Progenitor cell of endocrine pancreas (in vitro differentiated cells): Measurements from ENCODE around the gene PTPRT. TPM values are rescaled to one million over a fixed set of nuclear protein-coding genes. Genes with fewer than 3 reads are reported as not detected.

Experiments used
- DNase-seq: peaks from one replicate; pipeline ENCODE4 v3.0.0; 2021; ENCODE audit warnings: low spot score; ENCODE audit not compliant: unreplicated experiment
- H3K27ac Mint-ChIP-seq: 2 replicates; pipeline ENCODE4 v1.8.0; 2021; ENCODE audit warnings: mild to moderate bottlenecking, moderate library complexity, mixed read lengths
- H3K27me3 Mint-ChIP-seq: 2 replicates; pipeline ENCODE4 v1.8.0; 2021; ENCODE audit warnings: mixed read lengths
- H3K36me3 Mint-ChIP-seq: 2 replicates; pipeline ENCODE4 v1.8.0; 2022; ENCODE audit warnings: mixed read lengths; ENCODE audit not compliant: insufficient read depth
- H3K4me1 Mint-ChIP-seq: 2 replicates; pipeline ENCODE4 v1.8.0; 2021; ENCODE audit warnings: low read depth, mixed read lengths
- H3K4me3 Mint-ChIP-seq: 2 replicates; pipeline ENCODE4 v1.8.0; 2021; ENCODE audit warnings: low read depth, mild to moderate bottlenecking, moderate library complexity, mixed read lengths
- H3K9me3 Mint-ChIP-seq: 2 replicates; pipeline ENCODE4 v1.8.0; 2021; ENCODE audit warnings: low read depth, mixed read lengths
- total RNA-seq: library from RNA; stranded (reverse); gene quantifications from 2 replicates; pipeline ENCODE4 v1.2.1, GENCODE V29; 2021
- TF ChIP-seq, protein P1 (sequence below): fragments of 200-600 bp; sonication (generic); IDR thresholded peaks from one replicate; pipeline ENCODE4 v1.5.0; 2021; ENCODE audit warnings: antibody characterized with exemption, mild to moderate bottlenecking; ENCODE audit not compliant: unreplicated experiment

PTPRT gene
- total RNA-seq, 1 donor from 2014 or later, result 65.9 TPM

DNA sequence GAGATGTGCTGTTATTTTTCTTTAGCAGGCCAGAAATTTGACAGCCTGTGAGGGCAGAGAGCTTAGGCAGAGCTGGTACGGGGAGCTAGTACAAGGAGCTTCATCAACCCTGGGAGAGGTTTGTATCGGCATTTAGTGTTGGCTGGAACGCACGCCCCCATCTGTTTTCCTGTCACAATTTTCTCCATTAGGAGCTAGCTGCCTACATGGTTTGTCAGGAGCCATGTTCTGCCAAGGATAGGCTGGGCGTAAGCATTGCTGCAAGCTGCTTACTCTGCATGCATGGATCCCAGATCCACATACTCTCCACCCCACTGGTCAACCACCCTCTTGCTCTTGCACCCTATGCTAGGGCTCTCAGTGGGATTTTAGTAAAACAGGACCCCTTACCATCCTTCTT is 1122.5 kb downstream of the PTPRT start:
- Mint-ChIP-seq H3K36me3 (no peaks in the 10 kb centered on the region), H3K9me3 (no peaks in the 10 kb centered on the region), H3K4me3 (no peak overlapping the region), H3K27ac (no peak overlapping the region), H3K4me1 (no peaks in the 10 kb centered on the region), H3K27me3 (peaks cover 13% of the 10 kb centered on the region)
- TF ChIP-seq, protein P1, sequence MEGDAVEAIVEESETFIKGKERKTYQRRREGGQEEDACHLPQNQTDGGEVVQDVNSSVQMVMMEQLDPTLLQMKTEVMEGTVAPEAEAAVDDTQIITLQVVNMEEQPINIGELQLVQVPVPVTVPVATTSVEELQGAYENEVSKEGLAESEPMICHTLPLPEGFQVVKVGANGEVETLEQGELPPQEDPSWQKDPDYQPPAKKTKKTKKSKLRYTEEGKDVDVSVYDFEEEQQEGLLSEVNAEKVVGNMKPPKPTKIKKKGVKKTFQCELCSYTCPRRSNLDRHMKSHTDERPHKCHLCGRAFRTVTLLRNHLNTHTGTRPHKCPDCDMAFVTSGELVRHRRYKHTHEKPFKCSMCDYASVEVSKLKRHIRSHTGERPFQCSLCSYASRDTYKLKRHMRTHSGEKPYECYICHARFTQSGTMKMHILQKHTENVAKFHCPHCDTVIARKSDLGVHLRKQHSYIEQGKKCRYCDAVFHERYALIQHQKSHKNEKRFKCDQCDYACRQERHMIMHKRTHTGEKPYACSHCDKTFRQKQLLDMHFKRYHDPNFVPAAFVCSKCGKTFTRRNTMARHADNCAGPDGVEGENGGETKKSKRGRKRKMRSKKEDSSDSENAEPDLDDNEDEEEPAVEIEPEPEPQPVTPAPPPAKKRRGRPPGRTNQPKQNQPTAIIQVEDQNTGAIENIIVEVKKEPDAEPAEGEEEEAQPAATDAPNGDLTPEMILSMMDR, result no peak
- DNase-seq, result no peak

DNA sequence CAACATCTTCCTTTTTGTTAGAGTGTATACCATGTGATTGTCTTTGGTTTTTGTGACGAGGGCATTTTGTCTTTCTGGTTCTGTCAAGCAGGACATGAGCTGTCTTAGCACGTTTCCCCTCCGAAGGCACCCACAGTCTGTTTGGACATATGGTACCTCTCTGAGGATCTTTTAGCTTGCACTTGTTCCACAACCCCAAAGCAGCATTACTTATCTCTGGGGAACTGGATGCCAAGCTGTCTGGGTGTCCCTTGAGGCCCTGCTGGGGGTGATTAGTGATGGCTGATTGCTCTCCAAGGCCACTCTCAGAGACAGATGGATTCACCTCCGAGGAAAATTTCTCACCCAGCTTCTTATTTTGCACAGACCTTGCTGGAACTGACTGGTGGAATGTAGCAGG is 1126.6 kb downstream of the PTPRT start:
- no peak for DNase-seq
- Mint-ChIP-seq H3K27ac (no peak overlapping the region), H3K27me3 (peaks cover 4% of the 10 kb centered on the region), H3K4me1 (no peaks in the 10 kb centered on the region), H3K36me3 (no peaks in the 10 kb centered on the region), H3K9me3 (no peaks in the 10 kb centered on the region), H3K4me3 (no peak overlapping the region)
- TF ChIP-seq, protein P1, result no peak

DNA sequence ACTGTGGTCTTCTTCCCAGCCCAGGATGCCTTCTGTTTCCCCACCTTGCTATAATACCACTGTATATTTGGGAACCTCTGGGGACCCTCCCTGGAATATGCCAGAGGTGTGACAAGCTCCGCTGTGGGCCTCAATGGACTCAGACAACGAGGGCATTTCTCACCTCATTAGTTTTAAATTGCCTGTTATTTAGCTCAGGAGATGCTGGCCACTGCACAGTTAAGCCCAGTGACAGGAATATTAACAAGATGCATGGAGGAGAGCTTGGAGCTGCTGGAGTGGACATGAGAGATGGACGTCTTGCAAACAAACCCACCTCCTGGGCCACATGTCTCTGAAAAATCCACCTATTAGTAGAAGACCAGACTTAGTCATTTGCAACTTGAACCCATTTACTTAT is 1136.4 kb downstream of the PTPRT start:
- H3K27me3 Mint-ChIP-seq, result peaks cover 6% of the 10 kb centered on the region
- no peaks in the 10 kb centered on the region for H3K9me3 Mint-ChIP-seq
- H3K4me3 Mint-ChIP-seq, result no peak overlapping the region
- peaks cover 11% of the 10 kb centered on the region for H3K4me1 Mint-ChIP-seq
- no peak overlapping the region for H3K27ac Mint-ChIP-seq
- no peaks in the 10 kb centered on the region for H3K36me3 Mint-ChIP-seq
- DNase-seq, result no peak
- TF ChIP-seq, protein P1, result no peak

DNA sequence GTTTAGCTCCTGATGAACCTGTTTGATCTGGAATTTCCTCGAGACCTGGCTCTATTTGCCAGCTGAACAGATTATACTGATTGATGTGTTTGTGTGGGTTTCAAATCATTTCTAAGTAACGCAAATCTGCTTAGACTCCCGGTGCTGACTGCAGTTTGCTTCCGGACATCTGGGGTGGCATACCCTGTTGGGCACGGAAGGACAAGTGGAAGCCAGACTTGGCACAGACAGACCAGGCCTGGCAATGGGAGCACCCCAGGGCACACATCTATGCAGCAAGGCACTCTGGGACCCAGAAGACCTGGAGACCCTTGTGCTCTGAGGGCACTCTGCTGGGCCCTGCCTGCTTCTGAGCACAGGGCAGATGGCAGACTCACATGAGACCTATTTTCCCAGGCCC is 1137.8 kb downstream of the PTPRT start:
- H3K36me3 Mint-ChIP-seq, result no peaks in the 10 kb centered on the region
- H3K9me3 Mint-ChIP-seq, result no peaks in the 10 kb centered on the region
- no peak for DNase-seq
- H3K4me3 Mint-ChIP-seq, result no peak overlapping the region
- TF ChIP-seq, protein P1, result no peak
- peaks cover 11% of the 10 kb centered on the region for H3K4me1 Mint-ChIP-seq
- peak overlapping the region; percentile 16 for H3K27ac Mint-ChIP-seq
- peaks cover 6% of the 10 kb centered on the region for H3K27me3 Mint-ChIP-seq

DNA sequence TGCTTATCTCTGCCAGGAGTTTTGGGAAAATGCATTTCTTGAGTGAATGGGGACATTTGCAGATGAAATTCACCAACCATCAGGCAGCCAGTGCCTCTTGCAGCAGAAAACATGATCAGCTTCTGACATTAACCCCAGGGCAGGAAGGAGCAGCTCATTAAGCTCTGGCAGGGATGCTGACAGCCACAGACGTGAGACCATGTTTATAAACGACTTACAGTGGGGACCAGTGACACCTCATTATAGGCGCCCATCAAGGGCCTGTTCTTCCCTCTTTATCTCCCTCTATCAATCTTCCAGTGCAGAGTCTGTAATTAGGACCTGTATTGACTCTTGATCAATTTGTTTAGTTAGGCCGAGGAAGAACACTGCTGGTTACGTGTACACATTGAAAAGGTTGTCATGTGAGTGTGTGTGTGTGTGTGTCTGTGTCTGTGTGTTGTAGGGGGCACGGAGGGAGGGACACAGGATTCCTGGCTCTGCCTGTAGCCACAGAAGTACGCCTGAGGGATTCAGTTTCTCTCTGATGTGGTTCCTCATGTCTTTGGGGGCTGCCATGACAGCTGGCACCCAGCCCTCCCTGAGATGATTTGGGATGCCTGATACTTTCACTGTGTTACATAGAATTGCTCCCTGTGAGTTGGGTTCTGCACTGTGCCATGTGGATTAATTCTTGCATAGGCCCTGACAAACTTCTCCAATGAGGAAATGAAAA is 1143.2 kb downstream of the PTPRT start:
- Mint-ChIP-seq H3K4me1 (peaks cover 11% of the 10 kb centered on the region), H3K4me3 (no peak overlapping the region), H3K27ac (no peak overlapping the region), H3K36me3 (no peaks in the 10 kb centered on the region), H3K27me3 (peaks cover 6% of the 10 kb centered on the region), H3K9me3 (no peaks in the 10 kb centered on the region)
- no peak for DNase-seq
- TF ChIP-seq, protein P1, result no peak
